BE2C (cell line): ENCODE results near the gene SLC37A4.

Experiments used
- DNase-seq: peaks from one replicate; pipeline ENCODE4 v3.0.0-alpha.2; 2020
- H3K27me3 ChIP-seq: fragments of 250-450 bp; sonication (Bioruptor Pico); 2 replicates; pipeline ENCODE4 v1.5.1; 2020; ENCODE audit warnings: mild to moderate bottlenecking
- H3K36me3 ChIP-seq: fragments of 250-450 bp; sonication (Bioruptor Pico); 2 replicates; pipeline ENCODE4 v1.5.1; 2020; ENCODE audit warnings: mild to moderate bottlenecking
- H3K4me1 ChIP-seq: fragments of 250-450 bp; sonication (Bioruptor Pico); 2 replicates; pipeline ENCODE4 v1.5.1; 2020
- H3K4me3 ChIP-seq: 2 replicates; pipeline ENCODE4 v1.5.1; 2011; ENCODE audit warnings: low read depth, low read length
- H3K9me3 ChIP-seq: fragments of 250-450 bp; sonication (Bioruptor Pico); 2 replicates; pipeline ENCODE4 v1.5.1; 2020
- CTCF ChIP-seq: IDR thresholded peaks from 2 replicates; pipeline ENCODE4 v1.5.1; 2012; ENCODE audit warnings: mild to moderate bottlenecking, low read depth, low read length

SLC37A4 gene

GRCh38 chr11:119054418-119054817 is 23.7 kb upstream of the SLC37A4 start:
- Histone ChIP-seq H3K27me3 (no peaks in the 10 kb centered on the region), H3K4me1 (peaks cover 4% of the 10 kb centered on the region; the same call in 1 of the 2 replicates), H3K36me3 (peaks cover 55% of the 10 kb centered on the region), H3K4me3 (no peak overlapping the region), H3K9me3 (no peaks in the 10 kb centered on the region)
- no peak for TF ChIP-seq CTCF
- no peak for DNase-seq

- H3K4me1 ChIP-seq = peaks cover 4% of the 10 kb centered on the region; the same call in 1 of the 2 replicates
- H3K4me3 ChIP-seq = no peak overlapping the region
- no peak for DNase-seq
- no peaks in the 10 kb centered on the region for H3K27me3 ChIP-seq
- no peaks in the 10 kb centered on the region for H3K9me3 ChIP-seq
- H3K36me3 ChIP-seq = peaks cover 76% of the 10 kb centered on the region
- TF ChIP-seq CTCF = no peak
These were observed 21.6 kb upstream of the SLC37A4 start for GRCh38 chr11:119052163-119052814.

GRCh38 chr11:119051440-119052162 is 20.9 kb upstream of the SLC37A4 start:
- Histone ChIP-seq H3K9me3 (no peaks in the 10 kb centered on the region), H3K36me3 (peaks cover 83% of the 10 kb centered on the region), H3K4me1 (peaks cover 4% of the 10 kb centered on the region; the same call in 1 of the 2 replicates), H3K4me3 (no peak overlapping the region), H3K27me3 (no peaks in the 10 kb centered on the region)
- no peak for TF ChIP-seq CTCF
- DNase-seq = no peak

GRCh38 chr11:119049081-119049480 is 18.4 kb upstream of the SLC37A4 start:
- no peak for DNase-seq
- Histone ChIP-seq H3K27me3 (no peaks in the 10 kb centered on the region), H3K9me3 (no peaks in the 10 kb centered on the region), H3K4me3 (no peak overlapping the region), H3K4me1 (no peaks in the 10 kb centered on the region), H3K36me3 (peaks cover 78% of the 10 kb centered on the region)
- TF ChIP-seq CTCF = no peak

GRCh38 chr11:119048644-119049043 is 18.0 kb upstream of the SLC37A4 start:
- Histone ChIP-seq H3K36me3 (peaks cover 74% of the 10 kb centered on the region), H3K4me3 (no peak overlapping the region), H3K9me3 (no peaks in the 10 kb centered on the region), H3K27me3 (no peaks in the 10 kb centered on the region), H3K4me1 (no peaks in the 10 kb centered on the region)
- TF ChIP-seq CTCF = no peak
- DNase-seq = no peak

- no peaks in the 10 kb centered on the region for H3K9me3 ChIP-seq
- no peak overlapping the region for H3K4me3 ChIP-seq
- H3K27me3 ChIP-seq = no peaks in the 10 kb centered on the region
- H3K36me3 ChIP-seq = peaks cover 59% of the 10 kb centered on the region
- H3K4me1 ChIP-seq = no peaks in the 10 kb centered on the region
- DNase-seq = no peak
- TF ChIP-seq CTCF = no peak
These were observed 16.5 kb upstream of the SLC37A4 start for GRCh38 chr11:119047205-119047604.
